GM12891 (cell line): ENCODE data around the gene MSI1.

Source experiments
- PAX5 ChIP-seq: IDR thresholded peaks from 2 replicates; pipeline ENCODE4 v1.6.1; 2011; ENCODE audit warnings: low read length, moderate library complexity, mild to moderate bottlenecking; ENCODE audit not compliant: insufficient read depth, severe bottlenecking
- POLR2A ChIP-seq: IDR thresholded peaks from 2 replicates; pipeline ENCODE4 v1.6.1; 2011; ENCODE audit warnings: low read depth, low read length, control low read depth

DNA sequence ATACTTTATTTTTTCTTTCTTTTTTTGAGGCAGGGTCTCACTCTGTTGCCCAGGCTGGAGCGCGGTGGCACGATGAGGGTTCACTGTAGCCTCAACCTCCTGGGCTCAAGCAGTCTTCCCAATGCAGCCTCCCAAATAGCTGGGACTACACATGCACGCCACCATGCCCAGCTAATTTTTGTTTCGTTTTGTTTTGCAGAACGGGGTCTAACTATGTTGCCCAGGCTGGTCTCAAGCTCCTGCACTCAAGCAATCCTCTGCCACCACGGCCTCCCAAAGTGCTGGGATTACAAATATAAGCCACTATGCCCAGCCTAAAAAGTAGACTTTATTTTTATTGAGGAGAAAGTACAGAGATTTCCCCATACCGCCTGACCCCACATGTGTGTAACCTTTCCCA is 4.7 kb upstream of the MSI1 start:
- TF ChIP-seq PAX5 (no peak), POLR2A (no peak)
